HUDEP-2 (cell line): Measurements from ENCODE around the gene TGM3.

Source experiments
- DNase-seq, 76 experiments: peaks; one replicate each; lab custom pipeline; 2025; ENCODE audit not compliant: unreplicated experiment in 76 of 76; lab: John Stamatoyannopoulos, UW

The TGM3 gene

DNA sequence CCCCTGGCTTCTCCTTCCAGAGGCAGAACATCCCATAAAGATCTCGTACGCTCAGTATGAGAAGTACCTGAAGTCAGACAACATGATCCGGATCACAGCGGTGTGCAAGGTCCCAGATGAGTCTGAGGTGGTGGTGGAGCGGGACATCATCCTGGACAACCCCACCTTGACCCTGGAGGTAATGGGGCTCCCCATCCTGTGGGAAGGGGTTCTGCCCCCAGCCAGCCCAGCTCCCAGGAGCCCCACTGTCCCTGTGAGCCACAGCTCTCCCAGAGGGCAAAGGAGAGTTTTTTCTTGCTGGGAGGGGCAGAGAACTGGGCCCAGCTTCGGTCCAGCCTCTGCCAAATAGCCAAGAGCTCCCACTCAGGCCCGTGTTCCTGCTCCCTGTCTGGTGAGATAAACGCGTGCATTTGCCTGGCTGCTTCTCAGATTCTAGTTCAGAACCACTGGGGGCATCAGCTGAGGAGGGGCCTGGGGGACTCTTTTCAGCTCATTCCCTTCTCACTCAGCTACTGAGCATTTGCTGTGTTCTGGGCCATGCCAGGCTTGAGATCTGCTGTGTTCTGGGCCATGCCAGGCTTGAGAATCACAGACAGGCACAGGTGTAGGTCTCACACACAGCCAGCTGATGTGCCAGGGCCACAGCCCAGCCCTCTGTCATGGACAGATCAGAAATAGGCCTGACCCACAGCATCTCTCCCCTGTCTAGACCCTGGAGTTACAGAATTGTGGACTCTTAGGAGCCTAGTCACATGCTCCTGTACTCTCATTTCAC is 39.5 kb downstream of the TGM3 start:
- no peak for DNase-seq

DNA sequence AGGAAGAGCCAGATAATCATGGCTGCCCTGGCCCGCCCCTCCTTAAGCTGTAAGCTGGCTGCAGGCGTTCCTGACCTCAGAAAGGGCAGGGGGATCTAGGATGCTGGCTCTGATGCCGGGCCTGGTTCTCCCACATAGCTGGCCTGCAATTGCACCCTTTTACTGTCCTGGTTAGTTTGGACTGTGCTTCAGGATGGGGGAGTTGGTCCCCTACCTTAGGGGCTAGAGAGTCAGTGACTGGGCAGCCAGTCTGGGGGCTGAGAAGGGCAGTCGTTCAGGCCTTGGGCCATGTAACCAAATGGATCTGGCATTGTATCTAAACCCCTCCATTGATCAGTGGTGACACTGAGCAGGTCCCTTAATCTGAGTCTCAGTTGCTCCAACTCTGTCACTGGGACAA is 40.7 kb downstream of the TGM3 start:
- no peak for DNase-seq

DNA sequence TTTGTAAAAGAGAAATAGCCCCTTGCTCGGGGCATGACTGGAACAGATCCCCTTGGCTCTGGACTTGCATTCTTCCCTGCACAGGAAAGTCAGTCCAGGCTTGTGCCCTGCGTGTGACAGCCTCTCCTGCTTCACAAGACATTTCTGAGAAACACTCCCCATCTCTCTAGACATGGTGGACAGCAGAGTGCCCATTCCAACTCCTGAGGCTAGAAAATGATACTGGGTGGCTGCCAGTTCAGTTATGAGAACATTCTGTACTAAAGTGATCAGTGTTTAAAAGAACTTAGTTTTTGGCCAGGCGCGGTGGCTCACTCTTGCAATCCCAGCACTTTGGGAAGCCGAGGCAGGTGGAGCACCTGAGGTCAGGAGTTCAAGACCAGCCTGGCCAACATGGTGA is 41.3 kb downstream of the TGM3 start:
- no peak for DNase-seq

DNA sequence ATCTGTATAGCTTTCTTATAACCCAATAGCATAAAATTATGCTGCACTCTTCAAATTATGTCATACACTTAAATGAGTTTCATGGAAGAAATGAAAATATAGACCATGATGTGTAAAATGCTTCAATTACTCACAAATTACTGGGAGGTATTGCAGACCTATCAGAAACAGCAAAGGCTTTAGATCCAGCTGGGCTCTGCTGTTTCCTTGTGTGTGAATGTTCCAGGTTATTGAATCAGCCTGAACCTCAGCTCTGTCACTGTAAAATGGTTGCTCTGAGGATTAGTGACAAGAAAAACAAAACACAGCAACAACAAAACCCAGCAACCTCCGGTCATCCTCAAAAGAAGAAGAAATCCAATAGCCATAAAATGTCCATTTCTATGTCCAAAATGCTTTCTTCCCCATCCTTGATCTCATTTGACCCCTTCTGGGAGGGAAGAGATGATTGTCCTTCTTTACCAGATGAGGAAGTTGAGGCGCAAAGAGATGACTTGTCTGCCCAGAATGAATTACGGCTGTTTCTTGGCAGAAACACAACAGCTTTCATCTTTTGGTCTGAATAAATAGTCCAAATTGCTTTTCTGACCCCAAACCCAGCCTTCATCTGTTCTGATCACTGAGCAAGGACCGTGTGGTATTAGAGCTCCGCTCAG is 42.7 kb downstream of the TGM3 start:
- no peak for DNase-seq

DNA sequence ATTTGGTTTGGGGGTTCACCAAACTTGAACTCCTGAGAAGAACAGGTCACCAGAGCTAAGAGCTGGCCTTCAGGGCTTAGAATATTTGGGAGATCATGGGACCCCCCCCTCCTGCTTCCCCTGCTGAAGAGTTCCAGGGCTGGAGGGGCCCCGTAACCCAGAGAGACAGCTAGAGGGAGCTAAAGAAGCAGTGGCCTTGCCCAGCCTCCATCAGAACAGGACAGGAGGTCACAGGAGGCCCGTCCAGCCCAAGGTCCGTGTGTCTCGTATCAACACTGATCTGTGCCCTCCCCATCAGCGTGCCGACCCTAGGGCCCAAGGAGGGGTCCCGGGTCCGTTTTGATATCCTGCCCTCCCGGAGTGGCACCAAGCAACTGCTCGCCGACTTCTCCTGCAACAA is 44.3 kb downstream of the TGM3 start:
- DNase-seq = no peak

DNA sequence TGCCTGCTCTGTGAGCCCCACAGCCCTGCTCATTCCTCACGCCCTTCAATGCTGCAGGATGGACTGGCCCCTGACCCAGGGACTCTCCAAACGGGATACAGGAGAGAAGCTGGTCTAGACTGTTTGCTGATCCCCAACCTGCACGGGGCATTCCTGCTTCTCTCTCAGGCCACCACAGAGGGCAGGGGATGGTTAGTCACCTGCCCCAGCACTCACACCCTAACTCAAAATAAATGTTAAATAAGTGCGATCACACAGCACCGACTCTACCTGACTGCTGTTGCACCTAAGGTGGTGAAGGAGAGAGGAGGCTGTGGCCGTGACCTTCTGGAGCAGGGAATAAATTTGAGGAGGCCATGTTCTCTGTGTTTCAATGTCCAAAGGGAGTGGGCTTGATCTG is 45.0 kb downstream of the TGM3 start:
- DNase-seq = no peak

DNA sequence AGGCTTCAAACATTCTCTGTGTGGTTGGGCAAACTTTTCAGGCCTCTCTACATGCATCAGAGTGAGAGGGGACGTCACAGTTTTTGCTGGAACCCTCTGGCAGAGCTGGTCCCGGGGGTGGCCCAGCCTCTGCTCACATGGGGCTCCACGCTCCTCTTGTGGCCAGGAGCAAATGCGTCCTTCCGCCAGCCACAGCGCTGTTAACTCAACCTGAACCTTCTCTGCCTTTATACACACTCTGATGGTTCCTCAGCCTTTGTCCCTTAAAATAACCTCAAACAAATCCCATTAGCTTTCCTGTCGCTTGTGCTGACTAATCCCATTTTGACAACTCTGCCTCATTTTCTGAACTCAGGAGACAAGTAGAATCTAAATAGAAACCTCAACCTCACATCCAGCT is 45.5 kb downstream of the TGM3 start:
- DNase-seq = no peak

DNA sequence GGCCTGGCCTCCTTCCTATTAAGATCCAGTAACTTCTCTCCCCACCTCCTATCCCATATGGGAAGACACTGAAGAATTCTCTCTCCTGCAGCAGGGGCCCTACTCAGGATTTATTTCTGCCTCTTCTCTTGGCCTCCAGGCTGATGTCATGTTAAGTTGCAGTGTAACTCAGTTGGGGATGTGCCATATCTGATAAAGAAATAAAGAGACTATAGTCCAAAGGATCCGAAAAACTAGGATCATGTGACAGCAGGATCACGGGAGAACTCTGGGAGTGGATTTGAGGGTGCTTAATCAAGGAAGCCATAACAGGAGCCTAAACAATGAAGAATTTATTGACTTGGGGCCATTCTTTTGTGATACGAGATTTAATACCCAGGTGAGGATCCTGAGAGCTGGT is 46.4 kb downstream of the TGM3 start:
- DNase-seq = no peak

DNA sequence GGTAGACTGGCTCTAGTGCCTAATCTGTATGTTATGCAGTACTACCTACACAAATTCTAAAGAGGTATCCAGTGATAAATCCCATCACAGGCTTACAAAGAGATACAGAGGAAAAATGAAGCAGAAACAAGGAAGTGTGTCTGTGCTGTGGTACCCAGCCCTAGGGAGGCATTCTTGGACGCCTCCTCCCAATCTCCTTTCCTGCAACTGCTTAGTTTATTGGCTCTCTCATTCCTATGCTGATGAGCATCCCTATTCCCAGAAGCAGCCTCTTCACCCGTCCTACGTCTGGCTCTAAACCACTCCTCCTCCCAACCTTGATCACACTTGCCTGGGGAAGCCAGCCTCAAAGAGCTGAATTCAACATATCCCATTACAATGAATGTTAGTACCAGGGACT is 50.4 kb downstream of the TGM3 start:
- DNase-seq = no peak

DNA sequence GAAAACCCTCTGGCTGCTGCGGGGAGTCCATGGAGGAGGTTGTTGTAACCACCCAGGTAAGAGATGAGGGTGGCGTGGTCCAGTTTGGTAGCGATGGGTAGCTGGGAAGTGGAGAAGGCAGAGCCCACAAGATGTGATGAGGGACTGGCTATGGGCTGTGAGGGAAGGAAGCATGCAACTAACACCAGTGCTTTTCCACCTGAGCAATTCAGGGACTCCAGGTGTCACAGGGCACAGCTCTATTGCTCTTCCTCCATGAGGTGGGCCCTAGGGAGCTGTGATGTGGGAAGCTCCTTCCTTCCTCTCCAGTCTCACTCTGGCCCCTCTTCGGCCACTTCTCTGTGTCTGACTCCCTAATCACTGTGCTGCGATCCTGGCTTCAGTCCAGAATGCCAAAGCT is 52.5 kb downstream of the TGM3 start:
- DNase-seq = no peak

DNA sequence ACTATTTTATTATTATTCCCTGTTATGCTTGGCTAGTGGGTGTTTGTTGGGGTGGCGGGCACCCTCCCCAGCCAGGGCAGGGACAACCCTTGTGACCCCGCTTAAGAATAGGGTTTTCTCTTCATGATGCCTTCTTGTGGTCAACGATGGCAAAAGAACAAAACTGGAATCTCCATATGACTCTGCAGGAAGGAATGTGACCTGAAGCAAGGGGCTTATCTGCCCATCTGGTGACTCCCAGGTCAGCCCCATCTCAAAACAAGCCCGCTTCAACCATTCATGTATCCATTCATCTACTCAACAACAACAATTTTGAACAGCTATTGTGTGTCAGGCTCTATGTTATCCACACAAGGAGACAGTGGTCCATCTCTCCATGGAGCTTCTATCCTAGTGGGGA is 54.0 kb downstream of the TGM3 start:
- no peak for DNase-seq

DNA sequence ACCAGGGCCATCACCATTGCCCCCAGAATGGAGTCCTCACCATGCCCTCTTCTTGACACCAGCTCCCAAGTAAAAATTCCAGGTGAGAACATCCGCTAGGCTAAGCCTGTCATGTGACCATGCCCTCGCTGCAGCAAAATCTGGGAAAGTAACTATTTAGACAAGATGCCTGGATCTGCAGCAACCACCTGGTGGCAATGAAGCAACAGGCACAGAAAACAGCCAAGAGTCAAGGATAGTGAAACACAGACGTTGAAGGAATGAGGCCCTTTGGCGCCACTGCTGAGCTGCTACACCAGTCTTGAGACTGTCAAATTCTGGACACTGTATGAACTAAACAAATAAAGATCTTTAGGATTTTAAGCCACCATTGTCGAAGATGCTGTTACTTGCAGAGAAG is 54.8 kb downstream of the TGM3 start:
- DNase-seq = no peak

DNA sequence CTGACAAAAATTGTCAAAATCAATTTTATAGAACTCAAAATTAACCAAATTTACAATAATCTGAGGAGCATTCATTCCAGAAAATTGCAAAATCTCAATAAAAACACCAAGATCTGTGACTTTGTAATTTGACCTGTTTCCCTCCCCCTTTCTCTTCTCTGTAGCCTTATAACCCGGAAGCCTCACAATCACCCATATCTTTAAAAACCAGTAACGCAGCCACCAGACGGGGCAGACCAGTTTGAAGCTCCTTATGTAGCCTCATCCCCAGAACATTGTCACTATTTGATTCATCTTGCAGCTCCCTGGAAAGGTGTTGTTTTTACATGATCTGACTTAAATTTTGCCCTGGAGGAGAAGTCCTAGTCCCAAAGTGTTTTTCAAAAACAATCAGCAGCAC is 57.4 kb downstream of the TGM3 start:
- DNase-seq = peak in 8 of 76 experiments; percentile 12 to 58 (median 38)

DNA sequence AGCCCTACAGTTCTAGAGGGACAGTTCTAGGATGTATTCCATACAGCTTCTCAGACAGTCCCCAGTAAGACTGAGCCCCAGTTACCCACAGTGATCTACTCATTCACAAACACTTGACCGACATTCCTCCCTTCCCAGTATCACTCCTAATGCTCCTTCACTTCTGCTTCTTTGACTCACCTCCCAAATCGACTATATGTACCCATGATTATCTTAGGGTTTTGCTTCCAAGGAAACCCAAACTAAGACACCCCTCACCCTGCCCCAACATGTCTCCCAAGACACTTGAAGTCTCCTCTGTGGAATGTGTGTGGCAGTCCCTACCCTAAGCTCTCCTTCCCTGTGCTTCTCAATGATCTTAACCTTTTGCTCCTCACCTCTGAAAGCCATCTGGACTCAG is 61.3 kb downstream of the TGM3 start:
- no peak for DNase-seq

DNA sequence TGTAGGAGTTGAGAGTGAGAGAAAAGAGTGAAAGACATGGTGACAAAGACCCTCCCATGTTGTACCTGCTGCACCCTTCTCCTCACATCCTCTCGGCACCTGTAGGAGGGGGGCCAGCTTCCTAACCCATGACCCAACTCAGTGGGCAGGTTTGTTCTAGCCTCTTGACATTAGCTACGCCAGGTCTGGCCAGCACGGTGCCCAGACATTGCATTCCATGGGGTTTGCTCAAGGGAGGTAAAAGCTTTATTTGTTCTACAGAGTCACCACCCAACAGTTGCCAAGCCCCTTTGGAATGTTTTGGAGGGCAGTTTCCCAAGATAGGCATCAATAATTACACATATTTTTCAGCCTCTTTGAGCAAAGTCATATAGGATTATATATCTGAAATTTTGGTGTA is 62.2 kb downstream of the TGM3 start:
- no peak for DNase-seq

DNA sequence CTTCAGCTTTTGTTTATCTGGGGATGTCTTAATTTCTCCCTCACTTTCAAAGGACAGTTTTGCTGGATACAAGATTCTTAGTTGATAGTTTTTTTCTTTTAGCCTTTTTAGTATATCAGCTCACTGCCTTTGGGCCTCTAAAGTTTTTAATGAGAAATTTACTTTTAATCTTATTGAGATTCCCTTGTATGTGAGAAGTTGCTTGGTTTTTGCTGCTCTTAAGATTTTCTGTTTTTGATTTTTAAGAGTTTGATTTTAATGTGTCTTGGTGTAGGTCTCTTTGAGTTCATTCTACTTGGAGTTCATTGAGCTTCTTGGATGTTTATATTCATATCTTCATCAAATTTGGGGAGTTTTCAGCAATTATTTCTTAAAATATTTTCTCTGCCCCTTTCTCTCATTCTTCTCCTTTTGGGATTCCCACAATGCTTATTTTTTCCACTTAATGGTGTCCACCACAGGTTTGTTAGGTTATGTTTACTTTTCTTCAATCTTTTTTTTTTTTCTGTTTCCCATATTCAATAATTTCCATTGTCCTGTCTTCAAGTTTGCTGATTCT is 65.3 kb downstream of the TGM3 start:
- no peak for DNase-seq

DNA sequence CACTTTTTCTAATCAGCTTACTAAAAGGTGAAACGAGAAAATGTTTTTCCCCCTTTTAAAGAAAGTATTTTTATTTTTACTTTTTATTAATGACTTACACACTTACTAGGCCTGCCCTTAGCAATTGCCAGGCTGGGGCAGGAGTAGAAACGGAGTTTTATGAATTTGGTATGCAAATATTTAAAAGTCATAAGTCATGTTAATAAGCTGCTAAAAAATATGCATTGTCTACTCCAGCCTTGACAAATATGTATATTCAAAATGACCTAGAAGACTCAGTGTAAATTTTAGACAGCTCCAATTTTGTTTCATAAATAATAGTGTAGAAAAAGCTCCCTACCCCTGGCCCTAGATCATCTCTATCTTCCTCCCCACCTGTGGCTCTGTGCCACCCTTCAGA is 67.4 kb downstream of the TGM3 start:
- no peak for DNase-seq

DNA sequence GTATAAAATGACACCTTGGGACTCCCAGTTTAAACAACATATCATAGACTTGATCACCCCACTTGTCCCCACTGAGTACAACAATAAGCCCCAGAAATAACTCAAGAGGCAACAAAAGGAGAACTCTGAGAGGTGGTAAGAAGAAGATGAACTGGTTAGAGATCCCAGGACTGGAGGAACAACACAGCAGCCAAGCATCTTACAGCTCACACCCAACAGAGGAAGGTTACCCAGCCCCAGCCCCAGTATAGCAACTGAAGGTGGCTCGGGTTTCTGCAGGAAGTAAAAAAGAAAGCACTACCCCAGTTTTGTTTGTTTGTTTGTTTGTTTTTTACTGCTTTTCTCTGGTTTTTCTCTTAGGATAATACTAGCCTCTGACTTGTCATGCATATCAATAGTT is 67.8 kb downstream of the TGM3 start:
- DNase-seq = no peak

DNA sequence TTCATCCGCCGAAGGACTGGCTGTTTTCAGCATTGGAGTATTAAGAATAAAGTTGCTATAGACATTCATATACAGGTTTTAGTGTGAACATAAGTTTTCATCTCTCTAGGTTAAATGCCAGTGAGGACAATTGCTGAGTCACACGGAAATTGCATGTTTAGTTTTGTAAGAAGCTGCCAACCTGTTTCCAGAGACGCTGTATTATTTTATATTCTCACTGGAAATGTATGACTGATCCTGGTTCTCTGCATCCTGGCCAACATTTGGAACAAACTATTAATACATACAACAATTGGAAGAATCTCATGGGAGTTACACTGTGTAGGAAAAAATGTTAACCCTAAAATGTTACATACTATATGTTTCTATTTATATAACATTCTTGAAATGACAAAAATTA is 68.2 kb downstream of the TGM3 start:
- no peak for DNase-seq

DNA sequence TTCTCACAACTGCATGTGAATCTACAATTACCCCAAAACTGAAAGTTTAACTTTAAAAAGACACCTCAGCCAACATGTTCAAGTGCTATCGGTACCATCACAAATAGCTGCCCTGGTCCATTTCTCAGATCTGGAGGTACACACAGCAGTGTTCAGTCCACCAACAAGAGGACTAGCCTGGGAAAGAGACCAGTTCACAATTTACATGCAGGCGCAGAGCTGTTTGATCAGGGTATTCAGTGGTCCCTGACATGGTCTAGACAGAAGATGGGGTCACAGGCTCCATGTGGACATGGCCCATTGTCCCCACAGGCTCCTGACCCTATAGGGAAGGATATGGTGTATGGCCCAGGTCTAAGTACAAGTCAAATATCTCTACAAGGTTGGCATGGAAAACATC is 69.3 kb downstream of the TGM3 start:
- no peak for DNase-seq

DNA sequence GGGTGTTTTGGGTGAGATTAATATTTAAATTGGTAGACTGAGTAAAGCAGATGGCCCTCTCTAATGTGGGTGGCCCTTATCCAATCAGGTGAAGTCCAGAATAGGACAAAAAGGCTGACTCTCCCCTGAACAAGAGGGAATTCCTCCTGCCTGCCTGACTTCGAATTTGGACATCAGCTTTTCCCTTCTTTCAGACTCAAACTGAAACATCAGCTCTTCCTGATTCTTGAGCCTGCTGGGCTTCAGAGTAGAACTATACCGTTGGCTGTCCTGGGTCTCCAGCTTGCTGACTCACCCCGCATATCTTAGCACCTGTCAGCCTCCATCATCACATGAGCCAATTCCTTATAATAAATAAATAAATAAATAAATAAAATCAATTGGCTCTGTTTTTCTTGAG is 69.9 kb downstream of the TGM3 start:
- no peak for DNase-seq

DNA sequence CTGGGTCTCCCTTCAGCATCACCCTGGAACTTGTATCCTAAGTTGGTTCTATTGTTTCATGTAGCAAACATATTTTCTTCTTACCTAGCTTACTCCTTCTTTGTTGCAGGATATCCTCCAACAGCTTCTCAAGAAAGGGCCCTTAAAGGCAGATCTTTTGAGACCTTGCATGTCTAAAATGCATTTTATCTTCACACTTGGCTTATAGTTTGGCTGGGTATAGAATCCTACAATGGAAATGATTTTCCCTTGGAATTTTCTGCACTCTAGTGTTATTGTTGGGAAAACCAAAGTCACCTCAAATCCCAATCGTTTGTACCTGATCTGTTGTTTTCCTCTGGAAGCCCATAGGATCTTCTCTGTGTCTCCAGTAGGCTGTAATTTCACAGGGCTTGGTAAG is 72.8 kb downstream of the TGM3 start:
- no peak for DNase-seq
